Measurements from ENCODE around the gene EFHC2. TPM values are rescaled to one million over a fixed set of nuclear protein-coding genes. Genes with fewer than 3 reads are reported as not detected.

EFHC2 gene
- polyA plus RNA-seq, 1 of the 3 experiments (the other 2 are of a cell fraction): 0.03 TPM

DNA sequence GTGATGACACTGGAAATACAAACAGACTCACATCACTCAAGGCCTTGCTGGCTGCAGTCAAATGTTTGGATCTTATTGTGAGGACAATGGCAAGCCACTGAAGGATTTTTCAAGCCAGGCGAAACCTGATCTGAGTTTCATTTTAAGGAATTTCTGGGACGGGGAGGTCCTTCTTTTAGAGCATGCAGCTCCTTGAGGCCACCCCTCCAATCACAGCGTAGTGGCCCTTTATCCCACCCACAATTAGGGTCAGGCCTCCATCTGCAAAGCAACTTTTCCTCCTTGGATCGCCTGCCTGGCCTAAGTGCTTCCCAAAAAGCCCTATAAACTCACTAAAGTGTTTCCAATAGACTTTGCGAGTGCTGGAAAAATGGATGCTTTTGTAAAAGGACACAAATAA lies 115.5 kb downstream of the EFHC2 start:
- Histone ChIP-seq H3F3A (replicated peaks; ENCODE audit: insufficient read depth) (no peaks in the 10 kb centered on the region), H4K20me1 (ENCODE audit: insufficient read depth) (no peaks in the 10 kb centered on the region), H2AFZ (ENCODE audit: low read depth) (peak overlapping the region; percentile 18; the same call in 1 of the 2 replicates), H3K27ac (ENCODE audit: low read depth in 2 of 2, low read length in 1 of 2) (no peak overlapping the region), H3K9me3 (no peaks in the 10 kb centered on the region), H3K4me2 (peak overlapping the region; percentile 37; the same call in 1 of the 2 replicates), H3K27me3 (ENCODE audit: insufficient read depth) (no peaks in the 10 kb centered on the region), H3K79me2 (ENCODE audit: insufficient read depth) (no peaks in the 10 kb centered on the region), H3K9me2 (no peaks in the 10 kb centered on the region), H3K4me3 (ENCODE audit: low read depth in 2 of 2, low read length in 1 of 2) (no peak overlapping the region), H3K9ac (no peak overlapping the region), H3K4me1 (ENCODE audit: control insufficient read depth in 1 of 2, insufficient read depth in 2 of 2, low read depth in 1 of 2, low read length in 1 of 2) (no peaks in the 10 kb centered on the region), H3K36me3 (replicated peaks in 1 of 2; ENCODE audit: control insufficient read depth in 1 of 2, insufficient read depth in 2 of 2, low read length in 1 of 2) (no peaks in the 10 kb centered on the region)
- TF ChIP-seq RFX5 (IDR thresholded peaks at IDR 0.05; ENCODE audit: low read length) (no peak), JUND (IDR thresholded peaks at IDR 0.05) (no peak), ELF1 (IDR thresholded peaks at IDR 0.05) (no peak), EZH2phosphoT487 (IDR thresholded peaks at IDR 0.05; ENCODE audit: borderline replicate concordance, low read depth) (no peak), IRF3 (IDR thresholded peaks at IDR 0.05; ENCODE audit: low read depth, low read length) (no peak), NFIC (IDR thresholded peaks at IDR 0.05; ENCODE audit: borderline replicate concordance) (no peak), YY1 (IDR thresholded peaks at IDR 0.05; ENCODE audit: low read depth) (no peak), RAD21 (IDR thresholded peaks at IDR 0.05; ENCODE audit: low read length) (no peak), PBX3 (IDR thresholded peaks at IDR 0.05) (no peak), SIN3A (IDR thresholded peaks at IDR 0.05; ENCODE audit: borderline replicate concordance, low read depth, low read length) (no peak), TEAD4 (IDR thresholded peaks at IDR 0.05; ENCODE audit: borderline replicate concordance, insufficient read depth) (no peak), MXI1 (IDR thresholded peaks at IDR 0.05; ENCODE audit: low read depth, low read length) (no peak), POLR2AphosphoS5 (IDR thresholded peaks at IDR 0.05; ENCODE audit: low read depth, low read length) (no peak), USF2 (IDR thresholded peaks at IDR 0.05; ENCODE audit: borderline replicate concordance, low read depth, low read length) (no peak), FOXM1 (IDR thresholded peaks at IDR 0.05; ENCODE audit: low read depth) (no peak), RCOR1 (IDR thresholded peaks at IDR 0.05; ENCODE audit: low read length) (no peak), FOSL2 (IDR thresholded peaks at IDR 0.05; ENCODE audit: borderline replicate concordance, low read depth) (no peak)
- TF ChIP-seq, protein P1, sequence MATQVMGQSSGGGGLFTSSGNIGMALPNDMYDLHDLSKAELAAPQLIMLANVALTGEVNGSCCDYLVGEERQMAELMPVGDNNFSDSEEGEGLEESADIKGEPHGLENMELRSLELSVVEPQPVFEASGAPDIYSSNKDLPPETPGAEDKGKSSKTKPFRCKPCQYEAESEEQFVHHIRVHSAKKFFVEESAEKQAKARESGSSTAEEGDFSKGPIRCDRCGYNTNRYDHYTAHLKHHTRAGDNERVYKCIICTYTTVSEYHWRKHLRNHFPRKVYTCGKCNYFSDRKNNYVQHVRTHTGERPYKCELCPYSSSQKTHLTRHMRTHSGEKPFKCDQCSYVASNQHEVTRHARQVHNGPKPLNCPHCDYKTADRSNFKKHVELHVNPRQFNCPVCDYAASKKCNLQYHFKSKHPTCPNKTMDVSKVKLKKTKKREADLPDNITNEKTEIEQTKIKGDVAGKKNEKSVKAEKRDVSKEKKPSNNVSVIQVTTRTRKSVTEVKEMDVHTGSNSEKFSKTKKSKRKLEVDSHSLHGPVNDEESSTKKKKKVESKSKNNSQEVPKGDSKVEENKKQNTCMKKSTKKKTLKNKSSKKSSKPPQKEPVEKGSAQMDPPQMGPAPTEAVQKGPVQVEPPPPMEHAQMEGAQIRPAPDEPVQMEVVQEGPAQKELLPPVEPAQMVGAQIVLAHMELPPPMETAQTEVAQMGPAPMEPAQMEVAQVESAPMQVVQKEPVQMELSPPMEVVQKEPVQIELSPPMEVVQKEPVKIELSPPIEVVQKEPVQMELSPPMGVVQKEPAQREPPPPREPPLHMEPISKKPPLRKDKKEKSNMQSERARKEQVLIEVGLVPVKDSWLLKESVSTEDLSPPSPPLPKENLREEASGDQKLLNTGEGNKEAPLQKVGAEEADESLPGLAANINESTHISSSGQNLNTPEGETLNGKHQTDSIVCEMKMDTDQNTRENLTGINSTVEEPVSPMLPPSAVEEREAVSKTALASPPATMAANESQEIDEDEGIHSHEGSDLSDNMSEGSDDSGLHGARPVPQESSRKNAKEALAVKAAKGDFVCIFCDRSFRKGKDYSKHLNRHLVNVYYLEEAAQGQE (IDR thresholded peaks at IDR 0.05; ENCODE audit: low read depth, low read length): no peak
- TF ChIP-seq, protein P2, sequence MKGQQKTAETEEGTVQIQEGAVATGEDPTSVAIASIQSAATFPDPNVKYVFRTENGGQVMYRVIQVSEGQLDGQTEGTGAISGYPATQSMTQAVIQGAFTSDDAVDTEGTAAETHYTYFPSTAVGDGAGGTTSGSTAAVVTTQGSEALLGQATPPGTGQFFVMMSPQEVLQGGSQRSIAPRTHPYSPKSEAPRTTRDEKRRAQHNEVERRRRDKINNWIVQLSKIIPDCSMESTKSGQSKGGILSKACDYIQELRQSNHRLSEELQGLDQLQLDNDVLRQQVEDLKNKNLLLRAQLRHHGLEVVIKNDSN (IDR thresholded peaks at IDR 0.05; ENCODE audit: borderline replicate concordance, low read depth): no peak
- TF ChIP-seq, protein P3, sequence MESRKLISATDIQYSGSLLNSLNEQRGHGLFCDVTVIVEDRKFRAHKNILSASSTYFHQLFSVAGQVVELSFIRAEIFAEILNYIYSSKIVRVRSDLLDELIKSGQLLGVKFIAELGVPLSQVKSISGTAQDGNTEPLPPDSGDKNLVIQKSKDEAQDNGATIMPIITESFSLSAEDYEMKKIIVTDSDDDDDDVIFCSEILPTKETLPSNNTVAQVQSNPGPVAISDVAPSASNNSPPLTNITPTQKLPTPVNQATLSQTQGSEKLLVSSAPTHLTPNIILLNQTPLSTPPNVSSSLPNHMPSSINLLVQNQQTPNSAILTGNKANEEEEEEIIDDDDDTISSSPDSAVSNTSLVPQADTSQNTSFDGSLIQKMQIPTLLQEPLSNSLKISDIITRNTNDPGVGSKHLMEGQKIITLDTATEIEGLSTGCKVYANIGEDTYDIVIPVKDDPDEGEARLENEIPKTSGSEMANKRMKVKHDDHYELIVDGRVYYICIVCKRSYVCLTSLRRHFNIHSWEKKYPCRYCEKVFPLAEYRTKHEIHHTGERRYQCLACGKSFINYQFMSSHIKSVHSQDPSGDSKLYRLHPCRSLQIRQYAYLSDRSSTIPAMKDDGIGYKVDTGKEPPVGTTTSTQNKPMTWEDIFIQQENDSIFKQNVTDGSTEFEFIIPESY (IDR thresholded peaks at IDR 0.05; ENCODE audit: borderline replicate concordance, low read depth): no peak
- POLR2A ChIA-PET: no interaction called here
- no peak for DNase-seq
- CTCF ChIA-PET: no interaction called here
- WGBS (ENCODE audit: low lambda C conversion rate): 49% methylated on average over 5 of the region's 5 CpGs

Data from SK-N-SH (cell line).